Forelimb muscle (tissue), 1 donor: ENCODE results near the gene GFRA1. TPM values are rescaled to one million over a fixed set of nuclear protein-coding genes. Genes with fewer than 3 reads are reported as not detected.
"Not testable (repeated sequence)": the region's sequence is repeated elsewhere in the genome, so short reads cannot be mapped to it uniquely, and the experiment has no call there.

Source experiments
- DNase-seq: peaks from one replicate; pipeline ENCODE4 v3.0.0-alpha.2; 2013; ENCODE audit warnings: low read depth
- polyA plus RNA-seq: library from polyadenylated mRNA; unstranded; fragments of 120-200 nt; gene quantifications from one replicate; pipeline ENCODE4 v1.2.1, GENCODE V29; 2013; ENCODE audit not compliant: insufficient read length

The GFRA1 gene
- polyA plus RNA-seq, 1 donor: 22.2 TPM

GRCh38 chr10:116069856-116070255, 203.2 kb downstream of the GFRA1 start:
- no peak for DNase-seq

DNA sequence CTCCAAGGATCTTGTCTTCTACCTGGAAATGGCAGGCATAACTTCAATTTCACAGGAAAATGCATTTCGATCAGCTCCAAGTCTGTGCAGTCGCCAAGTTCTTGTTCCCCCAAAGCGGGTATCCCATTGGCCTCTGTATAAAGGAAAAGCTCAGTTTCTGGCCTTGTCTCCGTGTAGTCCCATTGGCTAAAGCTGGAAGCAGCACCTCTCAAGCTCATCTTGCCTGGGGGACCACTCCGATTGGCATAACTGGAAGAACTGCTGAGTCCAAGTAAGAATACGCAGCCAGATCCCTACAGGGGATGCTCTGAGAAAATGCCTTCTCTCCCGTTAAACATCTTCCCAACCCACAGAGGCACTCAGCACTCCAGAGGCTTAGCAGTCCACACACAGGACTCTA, 205.2 kb downstream of the GFRA1 start:
- DNase-seq: no peak

DNA sequence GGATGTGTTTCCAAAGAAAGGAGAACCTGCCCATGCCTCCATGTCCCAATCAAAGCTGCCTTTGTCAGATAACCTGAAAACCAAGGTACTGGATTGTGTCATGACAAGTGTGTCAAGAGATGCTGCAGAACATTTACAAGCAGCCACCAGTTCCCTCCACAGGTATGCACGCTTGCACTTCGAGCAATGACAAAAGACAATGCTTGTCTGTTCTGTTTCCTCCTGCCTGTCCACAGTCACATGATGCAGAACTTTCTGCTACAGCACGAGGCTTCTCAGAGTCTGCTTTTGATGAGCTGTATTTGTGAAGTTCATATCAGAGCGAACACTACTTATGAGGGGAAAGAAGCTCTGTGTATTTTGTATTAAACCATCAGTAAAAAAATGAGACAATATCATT, 209.9 kb downstream of the GFRA1 start:
- no peak for DNase-seq

- no peak for DNase-seq
Measured at GRCh38 chr10:116060864-116061263, 212.1 kb downstream of the GFRA1 start.

DNA sequence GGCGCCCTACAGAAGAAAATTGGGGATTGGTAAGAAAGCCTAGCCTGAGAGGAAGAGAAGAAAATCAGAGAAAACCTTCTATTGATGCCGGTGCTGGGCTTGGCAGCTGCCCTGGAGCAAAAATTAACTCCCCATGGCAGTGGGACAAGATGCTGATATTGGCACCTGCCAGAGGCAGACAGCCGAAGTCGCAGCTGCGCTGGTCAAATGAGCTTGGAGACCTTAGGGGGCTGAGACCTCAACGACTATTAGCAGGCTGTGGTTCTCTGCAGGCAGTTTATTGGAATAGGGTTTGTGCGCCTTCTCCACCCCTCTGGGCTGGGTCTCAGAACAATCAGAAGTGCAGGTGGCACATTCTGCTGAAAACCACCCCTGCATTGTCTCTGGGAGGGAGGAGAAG, 213.7 kb downstream of the GFRA1 start:
- no peak for DNase-seq

DNA sequence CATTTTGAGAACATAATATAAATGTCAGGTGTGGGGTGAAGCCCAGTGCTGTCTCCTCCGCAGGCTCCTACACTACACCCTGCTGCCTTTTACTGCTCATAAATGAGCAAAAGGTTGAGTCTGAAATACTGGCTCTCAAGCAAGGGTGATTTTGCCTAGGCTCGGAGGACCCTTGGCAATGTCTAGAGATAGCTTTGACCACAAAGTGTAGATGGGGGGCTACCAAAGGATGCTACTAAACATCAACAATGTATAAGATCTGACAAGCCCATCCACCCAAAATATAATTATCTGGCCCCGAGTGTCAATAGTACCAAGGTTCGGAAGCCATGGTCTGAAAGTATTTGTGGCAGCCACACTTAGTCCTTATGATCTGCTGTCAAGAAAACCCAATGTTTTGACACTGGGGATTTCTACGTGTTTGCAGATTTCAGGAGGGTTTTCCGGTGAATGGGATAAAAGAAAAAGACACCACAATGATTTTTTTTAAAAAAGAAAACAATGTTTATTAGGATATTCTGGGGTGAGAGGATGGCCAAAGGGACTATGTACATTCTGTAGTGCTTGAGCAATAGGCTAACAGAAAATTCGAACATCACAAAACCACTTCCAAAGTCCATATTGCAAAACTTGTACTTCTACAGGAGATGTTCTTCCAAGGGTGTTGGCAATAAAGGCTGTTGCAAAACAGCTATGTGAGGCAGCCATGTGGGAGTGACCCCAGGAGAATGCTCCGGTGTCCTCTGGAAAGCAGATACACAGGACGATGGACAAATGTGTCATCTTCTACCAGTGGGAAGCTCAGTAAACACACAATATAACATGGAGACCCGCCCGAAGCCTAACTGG, 216.3 kb downstream of the GFRA1 start:
- no peak for DNase-seq

GRCh38 chr10:116055917-116056252, 217.1 kb downstream of the GFRA1 start:
- no peak for DNase-seq

- DNase-seq: no peak
Measured at GRCh38 chr10:116055252-116055916, 217.6 kb downstream of the GFRA1 start.

DNA sequence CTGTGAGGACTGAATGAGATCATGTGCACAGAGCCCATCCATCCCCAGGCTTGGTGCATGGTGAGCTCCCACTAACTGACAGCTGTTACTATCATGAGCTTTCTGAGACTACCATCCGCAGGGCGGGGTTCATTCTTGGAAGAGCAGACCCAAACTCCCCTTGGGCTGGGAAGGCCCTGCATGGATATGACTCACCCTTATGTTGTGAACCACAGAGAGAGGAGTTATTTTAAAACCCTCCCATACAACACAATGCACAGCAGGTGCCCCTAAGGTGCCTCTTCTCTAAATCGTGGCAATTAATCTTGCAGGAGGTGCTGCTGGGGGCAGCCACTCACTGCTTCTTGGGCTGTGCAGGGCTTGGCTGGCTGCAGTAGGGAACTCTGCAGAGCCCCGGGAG, 219.1 kb downstream of the GFRA1 start:
- no peak for DNase-seq

DNA sequence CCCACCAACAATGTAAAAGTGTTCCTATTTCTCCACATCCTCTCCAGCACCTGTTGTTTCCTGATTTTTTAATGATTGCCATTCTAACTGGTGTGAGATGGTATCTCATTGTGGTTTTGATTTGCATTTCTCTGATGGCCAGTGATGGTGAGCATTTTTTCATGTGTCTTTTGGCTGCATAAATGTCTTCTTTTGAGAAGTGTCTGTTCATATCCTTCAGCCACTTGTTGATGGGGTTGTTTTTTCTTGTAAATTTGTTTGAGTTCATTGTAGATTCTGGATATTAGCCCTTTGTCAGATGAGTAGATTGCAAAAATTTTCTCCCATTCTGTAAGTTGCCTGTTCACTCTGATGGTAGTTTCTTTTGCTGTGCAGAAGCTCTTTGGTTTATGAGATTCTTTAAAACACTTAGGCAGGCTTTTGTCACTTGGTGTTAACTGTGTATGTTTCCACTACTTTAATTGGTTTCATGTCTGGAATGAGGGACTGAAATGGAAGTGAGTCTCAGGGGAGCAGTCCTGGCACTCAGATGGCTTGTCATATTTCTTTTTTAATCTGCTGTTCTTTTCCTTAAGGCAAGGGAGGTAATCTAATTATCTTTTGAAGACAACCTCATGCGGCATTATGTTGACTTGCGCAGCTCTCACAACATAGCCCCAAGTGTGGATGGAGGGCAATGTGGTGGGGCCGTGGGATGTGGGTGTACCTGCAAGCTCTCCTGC, 219.8 kb downstream of the GFRA1 start:
- DNase-seq: not testable (repeated sequence)

GRCh38 chr10:116052522-116052921, 220.5 kb downstream of the GFRA1 start:
- DNase-seq: not testable (repeated sequence)

GRCh38 chr10:116049974-116050304, 223.1 kb downstream of the GFRA1 start:
- no peak for DNase-seq

DNA sequence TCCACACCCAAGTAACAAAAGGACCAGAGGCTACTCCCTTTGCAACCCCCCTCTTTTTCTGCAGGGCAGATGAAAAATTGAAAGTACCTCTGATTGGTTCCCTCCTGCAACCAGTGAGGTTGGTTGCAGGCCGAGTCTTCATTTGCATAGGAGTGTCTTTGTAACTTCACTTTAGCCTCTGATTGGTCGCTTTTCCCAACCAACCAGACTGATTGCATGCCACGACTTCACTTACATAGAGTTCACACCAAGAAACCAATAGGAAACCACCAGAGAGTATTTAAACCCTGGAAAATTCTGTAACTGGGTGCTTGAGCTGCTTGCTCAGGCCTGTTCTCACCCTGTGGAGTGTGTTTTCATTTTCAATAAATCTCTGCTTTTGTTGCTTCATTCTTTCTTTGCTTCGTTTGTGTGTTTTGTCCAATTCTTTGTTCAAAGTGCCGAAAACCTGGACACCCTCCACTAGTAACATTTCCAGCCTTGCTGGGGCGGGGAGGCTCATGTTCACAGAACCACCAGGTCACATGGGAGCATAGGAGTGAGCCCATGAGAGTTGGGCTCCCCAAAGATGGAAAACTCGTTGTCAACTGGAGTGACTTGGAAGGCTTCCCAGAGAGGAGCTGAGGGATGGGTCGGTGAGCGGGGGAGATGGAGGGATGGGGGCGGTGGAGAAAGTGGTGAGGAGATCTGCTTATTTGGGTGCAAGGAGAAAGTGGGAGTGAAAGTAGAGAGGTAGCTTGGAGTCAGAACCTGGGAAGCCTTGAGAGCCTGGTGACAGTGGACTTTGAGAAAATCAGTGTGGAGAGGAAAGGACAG, 223.6 kb downstream of the GFRA1 start:
- DNase-seq: no peak

GRCh38 chr10:116045366-116046356, 227.3 kb downstream of the GFRA1 start:
- no peak for DNase-seq

DNA sequence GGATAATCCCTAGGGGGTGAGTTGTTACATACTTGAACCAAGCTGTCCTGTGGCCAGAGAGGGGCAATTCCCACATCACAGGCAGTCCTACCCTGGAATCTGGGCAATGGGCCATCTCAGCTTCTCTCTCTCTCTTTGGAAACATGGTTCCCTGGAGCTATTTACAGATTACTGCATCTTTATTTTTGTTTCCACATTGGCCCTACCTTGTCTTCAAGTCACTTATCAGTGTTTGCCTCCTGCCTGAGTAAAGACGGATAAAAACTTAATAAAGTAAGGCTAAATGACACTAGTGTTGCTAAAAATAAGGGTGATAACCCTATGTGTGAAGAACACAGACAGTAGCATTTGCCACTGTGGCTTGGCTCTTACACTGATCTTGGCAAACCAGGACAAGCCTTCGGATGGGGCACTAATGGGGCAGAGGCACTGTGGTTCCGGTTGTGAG, 228.2 kb downstream of the GFRA1 start:
- DNase-seq: no peak

GRCh38 chr10:116043861-116044260, 229.1 kb downstream of the GFRA1 start:
- no peak for DNase-seq

- no peak for DNase-seq
Measured at GRCh38 chr10:116043304-116043703, 229.7 kb downstream of the GFRA1 start.

GRCh38 chr10:116041948-116042347, 231.1 kb downstream of the GFRA1 start:
- no peak for DNase-seq

- DNase-seq: no peak
Measured at GRCh38 chr10:116039612-116040011, 233.4 kb downstream of the GFRA1 start.

DNA sequence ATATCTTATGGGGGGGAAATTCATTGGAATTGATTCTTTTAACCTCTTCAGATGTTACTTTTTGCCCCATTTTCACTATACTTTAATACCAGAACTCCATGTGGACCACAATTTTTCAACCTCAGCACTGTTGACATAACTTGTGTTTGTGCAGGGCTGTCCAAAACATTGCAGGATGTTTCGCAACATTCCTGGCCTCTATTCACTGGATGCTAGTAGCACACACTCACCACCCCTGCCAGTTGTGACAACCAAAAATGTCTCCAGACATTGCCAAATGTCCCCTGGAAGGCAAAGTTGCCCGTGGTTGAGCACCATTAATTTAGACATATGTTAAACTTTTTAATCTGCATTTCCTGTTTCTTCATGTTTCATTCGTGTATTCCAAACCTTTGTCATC, 234.7 kb downstream of the GFRA1 start:
- DNase-seq: no peak

DNA sequence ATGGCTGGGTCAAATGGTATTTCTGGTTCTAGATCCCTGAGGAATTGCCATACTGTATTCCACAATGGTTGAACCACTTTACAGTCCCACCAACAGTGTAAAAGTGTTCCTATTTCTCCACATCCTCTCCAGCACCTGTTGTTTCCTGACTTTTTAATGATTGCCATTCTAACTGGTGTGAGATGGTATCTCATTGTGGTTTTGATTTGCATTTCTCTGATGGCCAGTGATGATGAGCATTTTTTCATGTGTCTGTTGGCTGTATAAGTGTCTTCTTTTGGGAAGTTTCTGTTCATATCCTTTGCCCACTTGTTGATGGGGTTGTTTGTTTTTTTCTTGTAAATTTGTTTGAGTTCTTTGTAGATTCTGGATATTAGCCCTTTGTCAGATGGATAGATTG, 237.6 kb downstream of the GFRA1 start:
- DNase-seq: not testable (repeated sequence)
